WTC11 (cell line): ENCODE data around the gene SUPT7L. TPM values are rescaled to one million over a fixed set of nuclear protein-coding genes. Genes with fewer than 3 reads are reported as not detected.

Experiments used
- ATAC-seq: fragments of 200-7000 bp; cut with Tn5 transposase; 2 replicates; pipeline ENCODE4 v1.10.0; 2021; ENCODE audit warnings: mild to moderate bottlenecking, moderate library complexity
- CTCF ChIA-PET: fragments of 300-600 bp; sonication (Branson Sonifier 250); formaldehyde crosslinking; loops from one replicate; lab custom pipeline; 2021; ENCODE audit warnings: antibody characterized with exemption; lab: Charles Lee
- POLR2A ChIA-PET: fragments of 350-600 bp; sonication (Branson Sonifier 250); formaldehyde crosslinking; loops from one replicate; lab custom pipeline; 2021; ENCODE audit warnings: antibody characterized with exemption; lab: Charles Lee
- DNase-seq: peaks from one replicate; pipeline ENCODE4 v3.0.0; 2021; ENCODE audit warnings: low spot score
- H3K27ac Mint-ChIP-seq: 2 replicates; pipeline ENCODE4 v1.8.0; 2021; ENCODE audit warnings: mixed read lengths
- H3K27me3 Mint-ChIP-seq: 2 replicates; pipeline ENCODE4 v1.8.0; 2021; ENCODE audit warnings: low read depth, mild to moderate bottlenecking, moderate library complexity, mixed read lengths
- H3K36me3 Mint-ChIP-seq: 2 replicates; pipeline ENCODE4 v1.8.0; 2021; ENCODE audit warnings: mixed read lengths
- H3K4me1 Mint-ChIP-seq: 2 replicates; pipeline ENCODE4 v1.8.0; 2022; ENCODE audit warnings: mixed read lengths
- H3K4me3 Mint-ChIP-seq: 2 replicates; pipeline ENCODE4 v1.8.0; 2021; ENCODE audit warnings: mild to moderate bottlenecking, moderate library complexity, mixed read lengths
- H3K9me3 Mint-ChIP-seq: 2 replicates; pipeline ENCODE4 v1.8.0; 2021; ENCODE audit warnings: mixed read lengths
- ATF2 ChIP-seq: sonication (generic); formaldehyde crosslinking; IDR thresholded peaks from 2 replicates; pipeline ENCODE4 v1.8.1; 2022; ENCODE audit warnings: low read depth, missing genetic modification reagents, borderline replicate concordance
- ATF6 ChIP-seq: sonication (generic); formaldehyde crosslinking; IDR thresholded peaks from 2 replicates; pipeline ENCODE4 v1.8.1; 2023; ENCODE audit warnings: mild to moderate bottlenecking, missing genetic modification reagents
- CBFB ChIP-seq: sonication (generic); formaldehyde crosslinking; IDR thresholded peaks from 2 replicates; pipeline ENCODE4 v1.8.1; 2022; ENCODE audit warnings: mild to moderate bottlenecking, low read depth, missing genetic modification reagents
- CREM ChIP-seq: sonication (generic); formaldehyde crosslinking; IDR thresholded peaks from 2 replicates; pipeline ENCODE4 v1.8.1; 2022; ENCODE audit warnings: mild to moderate bottlenecking, missing genetic modification reagents, moderate library complexity
- ETV6 ChIP-seq: sonication (generic); formaldehyde crosslinking; IDR thresholded peaks from 2 replicates; pipeline ENCODE4 v1.8.1; 2022; ENCODE audit warnings: mild to moderate bottlenecking, missing genetic modification reagents
- FOXP1 ChIP-seq: sonication (generic); formaldehyde crosslinking; IDR thresholded peaks from 2 replicates; pipeline ENCODE4 v1.8.0; 2022; ENCODE audit warnings: missing genetic modification reagents, mild to moderate bottlenecking, moderate library complexity, borderline replicate concordance
- GRHL2 ChIP-seq: fragments of 250-450 bp; sonication (Bioruptor Pico); IDR thresholded peaks from 2 replicates; pipeline ENCODE4 v1.8.0; 2022; ENCODE audit warnings: mild to moderate bottlenecking, moderate library complexity; ENCODE audit not compliant: insufficient replicate concordance, severe bottlenecking
- MLX ChIP-seq: sonication (generic); formaldehyde crosslinking; IDR thresholded peaks from 2 replicates; pipeline ENCODE4 v1.8.1; 2023; ENCODE audit warnings: mild to moderate bottlenecking, missing genetic modification reagents, moderate library complexity
- MXD4 ChIP-seq: fragments of 250-450 bp; sonication (Bioruptor Pico); IDR thresholded peaks from 2 replicates; pipeline ENCODE4 v1.8.0; 2021; ENCODE audit warnings: mild to moderate bottlenecking, moderate library complexity, borderline replicate concordance
- NFE2L1 ChIP-seq: sonication (generic); formaldehyde crosslinking; IDR thresholded peaks from 2 replicates; pipeline ENCODE4 v1.8.1; 2023; ENCODE audit warnings: missing genetic modification reagents
- SMAD3 ChIP-seq: sonication (generic); formaldehyde crosslinking; IDR thresholded peaks from 2 replicates; pipeline ENCODE4 v1.8.0; 2022; ENCODE audit warnings: missing genetic modification reagents, mild to moderate bottlenecking, borderline replicate concordance
- SMAD4 ChIP-seq: sonication (generic); formaldehyde crosslinking; IDR thresholded peaks from 2 replicates; pipeline ENCODE4 v1.8.0; 2022; ENCODE audit warnings: mild to moderate bottlenecking, missing genetic modification reagents
- SOX15 ChIP-seq: fragments of 250-450 bp; sonication (Bioruptor Pico); IDR thresholded peaks from 2 replicates; pipeline ENCODE4 v1.9.0; 2021; ENCODE audit warnings: mild to moderate bottlenecking
- STAT6 ChIP-seq: sonication (generic); formaldehyde crosslinking; conservative IDR thresholded peaks from 2 replicates; pipeline ENCODE4 v1.8.1; 2023; ENCODE audit warnings: mild to moderate bottlenecking, low read depth, missing genetic modification reagents, moderate library complexity
- TEAD1 ChIP-seq: sonication (generic); formaldehyde crosslinking; IDR thresholded peaks from 2 replicates; pipeline ENCODE4 v1.8.0; 2022; ENCODE audit warnings: mild to moderate bottlenecking, missing genetic modification reagents
- USF2 ChIP-seq: sonication (generic); formaldehyde crosslinking; IDR thresholded peaks from 2 replicates; pipeline ENCODE4 v1.8.1; 2023; ENCODE audit warnings: mild to moderate bottlenecking, missing genetic modification reagents, moderate library complexity
- ZBTB43 ChIP-seq: sonication (generic); formaldehyde crosslinking; IDR thresholded peaks from 2 replicates; pipeline ENCODE4 v1.8.1; 2023; ENCODE audit warnings: mild to moderate bottlenecking, missing genetic modification reagents
- ZNF121 ChIP-seq: sonication (generic); formaldehyde crosslinking; IDR thresholded peaks from 2 replicates; pipeline ENCODE4 v1.8.0; 2023; ENCODE audit warnings: missing genetic modification reagents
- ZNF219 ChIP-seq: sonication (generic); formaldehyde crosslinking; IDR thresholded peaks from 2 replicates; pipeline ENCODE4 v1.8.0; 2023; ENCODE audit warnings: missing genetic modification reagents, mild to moderate bottlenecking, borderline replicate concordance
- ZNF416 ChIP-seq: fragments of 250-450 bp; sonication (Bioruptor Pico); IDR thresholded peaks from 2 replicates; pipeline ENCODE4 v1.9.0; 2021; ENCODE audit warnings: mild to moderate bottlenecking, inconsistent platforms
- ZNF423 ChIP-seq: fragments of 250-450 bp; sonication (Bioruptor Pico); IDR thresholded peaks from 2 replicates; pipeline ENCODE4 v2.1.2; 2022; ENCODE audit warnings: mild to moderate bottlenecking, moderate library complexity
- ZNF671 ChIP-seq: fragments of 250-450 bp; sonication (Bioruptor Pico); IDR thresholded peaks from 2 replicates; pipeline ENCODE4 v1.8.0; 2021; ENCODE audit warnings: mild to moderate bottlenecking
- total RNA-seq: library from RNA; stranded (reverse); gene quantifications from 3 replicates; pipeline ENCODE4 v1.2.3, GENCODE V29; 2021

Gene SUPT7L
- total RNA-seq, 1 experiment from 2014 or later, result 22.6 TPM

- no peak overlapping the region for H3K4me3 Mint-ChIP-seq
- peaks cover 33% of the 10 kb centered on the region for H3K36me3 Mint-ChIP-seq
- H3K9me3 Mint-ChIP-seq, result no peaks in the 10 kb centered on the region
- ChIA-PET CTCF (interaction anchor here (1.4 kb wide), 1 partner anchor 43 kb away, joined by 4 read pairs; no protein-coding TSS in a partner anchor), POLR2A (interaction anchor here (0.7 kb wide), 1 partner anchor 231 kb away, joined by 3 read pairs; the partner anchor contains the start of gene PPM1G)
- ATAC-seq, result no peak
- TF ChIP-seq SMAD4 (CRISPR knock-in tag), result no peak
- no peak for TF ChIP-seq TEAD1
- TF ChIP-seq ZBTB43 (CRISPR knock-in tag), result no peak
- TF ChIP-seq, all 79 proteins: peak for 0
- Mint-ChIP-seq H3K27me3 (no peaks in the 10 kb centered on the region), H3K4me1 (no peaks in the 10 kb centered on the region), H3K27ac (no peak overlapping the region)
- DNase-seq, result no peak
Measured at GRCh38 chr2:27640722-27641245, 22.6 kb downstream of the SUPT7L start.

- ATAC-seq, result no peak
- DNase-seq, result no peak
- Mint-ChIP-seq H3K4me1 (no peaks in the 10 kb centered on the region), H3K9me3 (no peaks in the 10 kb centered on the region), H3K36me3 (peaks cover 49% of the 10 kb centered on the region)
- TF ChIP-seq STAT6, result no peak
- TF ChIP-seq CBFB (CRISPR knock-in tag), result no peak
- no peak for TF ChIP-seq GRHL2 (CRISPR knock-in tag)
- TF ChIP-seq ETV6, result no peak
- no peak for TF ChIP-seq FOXP1 (CRISPR knock-in tag)
- TF ChIP-seq, all 79 proteins: peak for 0
- POLR2A ChIA-PET, result no interaction called here
- Mint-ChIP-seq H3K27ac (no peak overlapping the region), H3K4me3 (no peak overlapping the region), H3K27me3 (no peaks in the 10 kb centered on the region)
- CTCF ChIA-PET, result no interaction called here
Measured at GRCh38 chr2:27638709-27639108, 24.7 kb downstream of the SUPT7L start.

GRCh38 chr2:27638037-27638637 is 25.3 kb downstream of the SUPT7L start:
- TF ChIP-seq ATF6 (CRISPR knock-in tag) (no peak), ATF2 (no peak), SMAD3 (no peak), NFE2L1 (CRISPR knock-in tag) (no peak), ZNF121 (CRISPR knock-in tag) (no peak), ZNF219 (CRISPR knock-in tag) (no peak), CREM (CRISPR knock-in tag) (no peak), SMAD4 (CRISPR knock-in tag) (no peak), SOX15 (CRISPR knock-in tag) (no peak), ZNF416 (CRISPR knock-in tag) (no peak), USF2 (CRISPR knock-in tag) (no peak), MLX (no peak), ZNF423 (no peak), MXD4 (CRISPR knock-in tag) (no peak), ZNF671 (CRISPR knock-in tag) (no peak)
- H3K27ac Mint-ChIP-seq, result no peak overlapping the region
- peaks cover 48% of the 10 kb centered on the region for H3K36me3 Mint-ChIP-seq
- H3K4me3 Mint-ChIP-seq, result no peak overlapping the region
- POLR2A ChIA-PET, result no interaction called here
- CTCF ChIA-PET, result no interaction called here
- DNase-seq, result no peak
- H3K9me3 Mint-ChIP-seq, result no peaks in the 10 kb centered on the region
- H3K27me3 Mint-ChIP-seq, result no peaks in the 10 kb centered on the region
- ATAC-seq, result no peak
- H3K4me1 Mint-ChIP-seq, result no peaks in the 10 kb centered on the region
